Measurements from ENCODE around the gene SLC22A5.

The SLC22A5 gene

DNA sequence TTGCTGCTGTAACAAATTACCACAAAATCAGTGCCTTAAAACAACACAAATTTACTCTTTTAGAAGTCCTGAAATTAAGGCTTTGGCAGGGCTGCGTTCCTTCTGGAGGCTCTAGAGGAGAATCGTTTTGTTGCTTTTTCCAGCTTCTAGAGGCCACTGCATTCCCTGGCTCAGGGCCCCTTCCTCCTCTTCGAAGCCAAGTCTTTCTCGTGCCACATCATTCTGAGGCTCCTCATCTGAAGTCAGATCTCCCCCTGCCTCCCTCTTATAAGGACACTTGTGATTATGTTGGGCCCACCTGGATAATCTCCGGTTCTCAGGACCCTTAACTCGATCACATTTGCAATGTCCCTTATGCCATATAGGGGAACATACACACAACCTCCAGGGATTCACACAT, 48.0 kb downstream of the SLC22A5 start:
- no peak overlapping the region for H3K27ac ChIP-seq
- TF ChIP-seq, protein P1, sequence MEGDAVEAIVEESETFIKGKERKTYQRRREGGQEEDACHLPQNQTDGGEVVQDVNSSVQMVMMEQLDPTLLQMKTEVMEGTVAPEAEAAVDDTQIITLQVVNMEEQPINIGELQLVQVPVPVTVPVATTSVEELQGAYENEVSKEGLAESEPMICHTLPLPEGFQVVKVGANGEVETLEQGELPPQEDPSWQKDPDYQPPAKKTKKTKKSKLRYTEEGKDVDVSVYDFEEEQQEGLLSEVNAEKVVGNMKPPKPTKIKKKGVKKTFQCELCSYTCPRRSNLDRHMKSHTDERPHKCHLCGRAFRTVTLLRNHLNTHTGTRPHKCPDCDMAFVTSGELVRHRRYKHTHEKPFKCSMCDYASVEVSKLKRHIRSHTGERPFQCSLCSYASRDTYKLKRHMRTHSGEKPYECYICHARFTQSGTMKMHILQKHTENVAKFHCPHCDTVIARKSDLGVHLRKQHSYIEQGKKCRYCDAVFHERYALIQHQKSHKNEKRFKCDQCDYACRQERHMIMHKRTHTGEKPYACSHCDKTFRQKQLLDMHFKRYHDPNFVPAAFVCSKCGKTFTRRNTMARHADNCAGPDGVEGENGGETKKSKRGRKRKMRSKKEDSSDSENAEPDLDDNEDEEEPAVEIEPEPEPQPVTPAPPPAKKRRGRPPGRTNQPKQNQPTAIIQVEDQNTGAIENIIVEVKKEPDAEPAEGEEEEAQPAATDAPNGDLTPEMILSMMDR (IDR thresholded peaks at IDR 0.05; ENCODE audit: low read depth, low read length, missing control alignments), result no peak
- DNase-seq, result no peak
- H3K4me3 ChIP-seq (ENCODE audit: low read depth, low read length), result no peak overlapping the region
- H3K36me3 ChIP-seq (replicated peaks), result no peaks in the 10 kb centered on the region
- no peaks in the 10 kb centered on the region for H3K27me3 ChIP-seq (replicated peaks)
- in situ Hi-C loops (cut with HindIII; ENCODE audit: low pct_ligation_motif_present, low sequenced_read_pairs), result no loop called here

DNA sequence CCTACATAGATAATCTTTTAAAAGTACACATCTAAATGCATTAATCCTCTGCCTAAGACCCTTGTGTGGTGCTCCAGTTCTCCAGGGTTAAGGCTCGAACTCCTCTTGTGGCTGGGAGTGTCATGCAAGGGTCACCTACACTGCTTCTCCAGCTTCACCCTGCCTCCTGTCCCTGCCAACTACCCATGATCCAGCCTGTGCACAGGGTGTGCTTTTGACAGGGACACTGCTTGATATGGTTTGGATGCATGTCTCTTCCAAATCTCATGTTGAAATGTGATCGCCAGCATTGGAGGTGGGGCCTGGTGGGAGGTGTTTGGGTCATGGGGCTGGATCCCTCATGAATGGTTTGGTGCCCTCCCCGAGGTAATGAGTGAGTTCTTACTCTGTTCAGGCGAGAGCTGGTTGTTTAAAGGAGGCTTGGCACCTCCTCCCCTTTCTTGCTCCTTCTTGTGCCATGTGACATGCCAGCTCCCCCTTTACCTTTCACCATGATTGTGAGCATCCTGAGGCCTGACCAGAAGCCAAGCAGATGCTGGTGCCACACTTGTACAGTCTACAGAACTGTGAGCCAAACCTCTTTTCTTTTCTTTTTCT, 48.5 kb downstream of the SLC22A5 start:
- no peak overlapping the region for H3K27ac ChIP-seq
- TF ChIP-seq, protein P1 (IDR thresholded peaks at IDR 0.05; ENCODE audit: low read depth, low read length, missing control alignments), result no peak
- in situ Hi-C loops (cut with HindIII; ENCODE audit: low pct_ligation_motif_present, low sequenced_read_pairs), result no loop called here

DNA sequence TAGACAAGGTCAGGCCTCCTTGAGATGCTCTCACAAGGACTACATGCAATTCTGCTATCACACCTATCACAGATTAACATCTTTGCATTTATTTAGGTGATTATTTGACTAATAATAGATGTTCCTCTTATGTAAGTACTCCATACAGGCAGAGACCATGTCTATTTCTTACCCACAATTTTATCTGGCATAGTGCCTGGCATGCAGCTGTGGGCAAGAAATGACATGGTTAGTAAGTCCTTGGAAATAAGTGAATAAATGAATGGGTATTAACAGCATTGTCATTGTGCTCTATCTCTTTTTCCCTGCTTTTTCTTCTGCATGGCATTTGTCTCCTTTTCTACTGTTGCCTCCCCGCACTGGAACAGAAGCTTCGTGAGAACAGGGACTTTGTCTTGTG, 49.4 kb downstream of the SLC22A5 start:
- no peaks in the 10 kb centered on the region for H3K27me3 ChIP-seq (replicated peaks)
- TF ChIP-seq, protein P1 (IDR thresholded peaks at IDR 0.05; ENCODE audit: low read depth, low read length, missing control alignments), result no peak
- in situ Hi-C loops (cut with HindIII; ENCODE audit: low pct_ligation_motif_present, low sequenced_read_pairs), result no loop called here
- DNase-seq, result no peak
- no peaks in the 10 kb centered on the region for H3K36me3 ChIP-seq (replicated peaks)
- no peak overlapping the region for H3K4me3 ChIP-seq (ENCODE audit: low read depth, low read length)
- no peak overlapping the region for H3K27ac ChIP-seq

More for the DNA sequence above, 48.5 kb downstream of the SLC22A5 start:
- Histone ChIP-seq H3K36me3 (replicated peaks) (no peaks in the 10 kb centered on the region), H3K4me3 (ENCODE audit: low read depth, low read length) (no peak overlapping the region), H3K27me3 (replicated peaks) (no peaks in the 10 kb centered on the region)
- DNase-seq, result no peak

DNA sequence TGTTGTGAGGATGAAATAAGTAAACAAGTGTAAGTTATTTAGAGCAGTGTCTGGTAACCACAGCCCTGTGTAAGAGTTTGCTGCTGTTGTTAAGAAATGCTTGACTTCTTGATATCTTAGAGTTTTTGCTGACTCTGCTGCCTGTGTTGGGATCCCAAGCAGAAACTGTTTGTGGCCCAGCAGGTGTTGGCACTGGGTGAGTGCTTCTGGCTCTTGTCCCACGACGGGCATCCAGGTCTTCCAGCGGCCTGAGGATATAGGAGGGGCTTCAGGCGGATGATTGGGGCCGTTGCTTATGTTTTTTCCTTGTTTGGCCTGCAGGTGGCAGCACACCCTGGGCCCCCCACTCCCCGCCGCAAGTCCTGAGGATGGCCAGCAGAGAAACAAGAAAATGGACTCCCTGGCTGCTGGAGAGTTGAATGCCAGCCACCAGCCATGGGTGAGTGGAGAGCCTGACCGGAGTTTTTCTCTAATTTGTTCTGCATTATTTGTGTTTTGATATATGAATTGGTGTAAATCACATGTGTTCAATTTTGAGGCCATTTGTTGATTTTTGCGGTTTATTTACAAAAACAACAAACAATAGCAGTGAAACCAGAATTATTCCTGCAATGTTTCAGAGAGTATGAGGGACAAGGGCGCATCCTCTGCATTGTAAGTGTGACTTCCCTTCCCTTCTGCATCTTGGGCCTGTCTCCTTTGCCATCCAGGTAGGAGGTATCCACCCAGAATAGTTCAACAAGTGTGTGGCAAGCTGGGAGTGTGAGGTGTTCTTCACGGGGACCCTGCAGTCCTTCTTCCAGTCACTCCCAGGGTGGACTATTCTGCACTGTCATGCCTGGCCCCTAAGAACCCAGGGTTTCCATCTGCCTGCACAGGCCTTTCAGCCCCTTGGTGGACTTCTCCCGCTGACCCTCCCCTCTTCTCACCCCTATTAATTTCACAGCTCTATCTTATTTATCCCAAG, 50.3 kb downstream of the SLC22A5 start:
- Histone ChIP-seq H3K4me3 (ENCODE audit: low read depth, low read length) (no peak overlapping the region), H3K27ac (peak overlapping the region; percentile 12), H3K36me3 (replicated peaks) (no peaks in the 10 kb centered on the region), H3K27me3 (replicated peaks) (no peaks in the 10 kb centered on the region)
- in situ Hi-C loops (cut with HindIII; ENCODE audit: low pct_ligation_motif_present, low sequenced_read_pairs), result no loop called here
- DNase-seq, result peak; percentile 57
- TF ChIP-seq, protein P1 (IDR thresholded peaks at IDR 0.05; ENCODE audit: low read depth, low read length, missing control alignments), result peak; percentile 88

DNA sequence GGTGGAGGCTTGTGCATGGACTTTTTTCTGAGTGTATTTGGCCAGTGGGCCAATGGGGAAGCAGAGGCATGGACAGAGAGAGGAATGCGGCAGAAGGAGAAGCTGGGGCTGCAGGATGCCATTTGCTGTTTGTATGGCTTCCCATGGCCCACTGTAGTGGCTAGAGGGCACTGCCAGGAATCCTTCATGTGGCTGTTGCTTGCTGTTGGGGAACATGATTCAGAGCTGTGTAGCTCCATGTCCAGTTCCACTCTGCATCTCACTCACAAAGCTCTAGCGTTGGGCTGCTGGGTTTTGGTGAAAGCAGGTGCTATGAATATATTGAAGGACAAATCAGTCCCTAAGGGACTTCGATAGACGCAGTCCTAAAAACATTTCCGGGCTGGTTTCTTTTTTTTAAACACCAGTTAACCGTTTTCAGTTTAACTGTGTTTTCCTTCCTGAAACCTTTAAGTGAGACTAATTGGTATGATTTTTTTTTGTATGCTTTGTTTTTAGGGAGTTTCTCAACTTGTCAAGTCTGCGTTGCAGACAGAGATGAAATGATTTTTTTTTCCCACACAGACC, 51.3 kb downstream of the SLC22A5 start:
- H3K27me3 ChIP-seq (replicated peaks), result no peaks in the 10 kb centered on the region
- no peak overlapping the region for H3K4me3 ChIP-seq (ENCODE audit: low read depth, low read length)
- in situ Hi-C loops (cut with HindIII; ENCODE audit: low pct_ligation_motif_present, low sequenced_read_pairs), result no loop called here
- H3K36me3 ChIP-seq (replicated peaks), result no peaks in the 10 kb centered on the region
- H3K27ac ChIP-seq, result peak overlapping the region; percentile 11
- no peak for DNase-seq
- TF ChIP-seq, protein P1 (IDR thresholded peaks at IDR 0.05; ENCODE audit: low read depth, low read length, missing control alignments), result no peak

Data from brain microvascular endothelial cell (primary cell).